GM18951 (cell line): ENCODE measurements around the gene ZNF511.
"Not testable (repeated sequence)": the region's sequence is repeated elsewhere in the genome, so short reads cannot be mapped to it uniquely, and the experiment has no call there.

Experiments used
- POLR2A ChIP-seq: IDR thresholded peaks from 4 replicates; pipeline ENCODE4 v1.6.1; 2011; ENCODE audit warnings: mild to moderate bottlenecking; ENCODE audit not compliant: insufficient read length, insufficient read depth; ENCODE audit errors: extremely low read depth
- in situ Hi-C: fragments of 300-500 bp; cut with MboI; formaldehyde crosslinking; loops from one replicate; pipeline ENCODE4 v1.12.0; 2022; ENCODE audit warnings: low sequenced_read_pairs, mixed read lengths, inconsistent platforms; ENCODE audit not compliant: unreplicated experiment

ZNF511 gene

DNA sequence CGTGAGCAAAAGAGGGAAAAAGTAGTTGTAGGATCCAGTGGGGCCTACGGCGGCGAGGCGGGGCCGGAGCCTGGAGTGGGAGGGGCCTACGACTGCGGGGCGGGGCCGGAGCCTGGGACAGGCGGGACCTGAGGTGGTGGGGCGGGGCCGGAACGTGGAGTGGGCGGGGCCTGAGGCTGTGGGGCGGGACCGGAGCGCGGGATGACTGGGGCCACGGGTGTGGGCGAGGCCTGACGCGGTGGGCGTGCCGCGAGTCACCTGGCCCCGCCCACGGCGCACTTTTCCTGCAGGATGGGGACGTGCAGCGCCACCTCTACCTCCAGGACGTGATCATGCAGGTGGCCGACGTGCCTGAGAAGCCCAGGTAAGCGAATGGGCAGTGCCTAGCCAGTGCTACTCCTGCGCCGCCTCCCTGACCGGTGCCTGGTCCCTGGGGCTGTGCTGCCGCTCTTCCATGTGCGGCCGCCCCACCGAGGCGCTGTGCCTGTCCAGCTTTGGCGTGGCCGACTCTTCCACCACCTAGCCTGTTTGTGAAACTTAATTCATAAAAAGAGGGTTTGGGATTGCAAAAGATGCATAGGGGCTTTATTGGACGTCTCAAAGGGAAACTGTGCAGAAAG is 496 bp downstream of the ZNF511 start:
- in situ Hi-C loops, result no loop called here
- TF ChIP-seq POLR2A, result no peak

DNA sequence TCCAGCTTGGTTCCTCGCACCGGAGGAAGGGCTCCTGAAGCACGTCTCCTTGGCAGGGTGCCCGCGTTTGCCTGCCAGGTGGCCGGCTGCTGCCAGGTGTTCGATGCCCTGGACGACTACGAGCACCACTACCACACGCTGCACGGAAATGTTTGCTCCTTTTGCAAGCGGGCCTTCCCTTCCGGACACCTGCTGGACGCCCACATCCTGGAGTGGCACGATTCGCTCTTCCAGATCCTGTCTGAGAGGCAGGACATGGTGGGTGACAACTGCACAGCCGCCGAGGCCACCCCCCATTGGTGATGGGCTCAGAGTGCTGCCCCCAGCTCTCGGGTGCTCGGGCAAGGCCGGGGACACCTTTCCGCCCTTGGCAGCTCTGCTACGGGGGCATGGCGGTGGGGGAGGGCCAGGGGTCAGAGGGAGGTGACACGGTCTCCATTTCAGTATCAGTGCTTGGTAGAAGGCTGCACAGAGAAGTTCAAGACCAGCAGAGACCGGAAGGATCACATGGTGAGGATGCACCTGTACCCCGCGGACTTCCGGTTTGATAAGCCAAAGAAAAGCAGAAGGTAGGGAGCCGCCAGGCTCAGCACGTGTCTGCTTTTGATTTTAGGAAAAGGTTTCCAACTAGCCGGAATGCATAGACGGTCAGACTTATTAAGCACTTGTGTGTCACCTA is 1.1 kb downstream of the ZNF511 start:
- in situ Hi-C loops, result no loop called here
- no peak for TF ChIP-seq POLR2A

DNA sequence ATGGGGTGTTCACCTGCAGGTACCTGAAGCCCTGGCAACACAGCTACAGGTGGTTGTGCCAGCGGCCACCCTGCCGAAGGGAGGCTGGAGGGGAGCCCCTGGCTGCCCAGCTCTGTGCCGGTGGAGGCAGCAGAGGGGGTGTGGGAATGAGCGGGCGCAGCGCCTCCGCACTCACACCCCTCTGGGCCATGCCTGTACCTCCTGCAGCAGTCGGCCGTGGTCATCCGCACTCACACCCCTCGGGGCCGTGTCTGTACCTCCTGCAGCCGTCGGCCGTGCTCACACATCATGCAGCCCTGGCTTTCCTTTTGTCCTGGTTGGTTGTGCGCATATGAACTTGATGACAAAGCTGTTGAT is 1.7 kb downstream of the ZNF511 start:
- in situ Hi-C loops, result no loop called here
- TF ChIP-seq POLR2A, result no peak

DNA sequence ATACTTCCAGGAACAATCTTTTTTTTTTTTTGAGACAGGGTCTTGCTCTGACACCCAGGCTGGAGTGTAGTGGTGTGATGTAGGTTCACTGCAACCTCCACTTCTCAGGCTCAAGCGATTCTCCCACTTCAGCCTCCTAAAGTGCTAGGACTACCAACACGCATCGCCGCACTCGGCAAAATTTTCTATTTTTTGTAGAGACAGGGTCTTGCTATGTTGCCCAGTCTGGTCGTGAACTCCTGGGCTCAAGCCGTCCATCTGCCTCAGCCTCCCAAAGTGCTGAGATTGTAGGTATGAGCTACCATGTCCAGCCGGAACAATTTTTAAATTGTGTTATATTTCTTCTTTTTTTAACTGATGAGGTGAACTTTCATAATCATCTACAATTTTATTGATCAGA is 2.1 kb downstream of the ZNF511 start:
- no peak for TF ChIP-seq POLR2A

DNA sequence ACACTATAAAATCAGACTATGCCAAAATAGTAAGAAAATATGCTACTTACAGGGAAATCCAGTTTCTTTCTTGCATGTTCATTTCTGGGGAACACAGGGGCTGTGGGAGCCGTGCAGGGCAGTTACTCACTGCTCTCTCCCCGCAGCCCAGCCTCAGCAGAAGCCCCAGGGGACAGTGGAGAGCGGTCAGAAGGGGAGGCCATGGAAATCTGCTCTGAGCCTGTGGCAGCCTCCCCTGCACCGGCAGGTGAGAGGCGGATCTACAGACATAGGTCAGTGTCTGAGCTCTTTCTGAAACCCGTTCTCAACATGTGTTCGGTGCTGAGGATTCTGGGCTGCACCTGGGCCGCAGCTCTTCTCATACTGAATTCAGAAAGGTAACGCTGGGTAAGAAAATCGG is 2.9 kb downstream of the ZNF511 start:
- no peak for TF ChIP-seq POLR2A
- in situ Hi-C loops, result no loop called here

More for the DNA sequence above, 2.1 kb downstream of the ZNF511 start:
- in situ Hi-C loops, result no loop called here

DNA sequence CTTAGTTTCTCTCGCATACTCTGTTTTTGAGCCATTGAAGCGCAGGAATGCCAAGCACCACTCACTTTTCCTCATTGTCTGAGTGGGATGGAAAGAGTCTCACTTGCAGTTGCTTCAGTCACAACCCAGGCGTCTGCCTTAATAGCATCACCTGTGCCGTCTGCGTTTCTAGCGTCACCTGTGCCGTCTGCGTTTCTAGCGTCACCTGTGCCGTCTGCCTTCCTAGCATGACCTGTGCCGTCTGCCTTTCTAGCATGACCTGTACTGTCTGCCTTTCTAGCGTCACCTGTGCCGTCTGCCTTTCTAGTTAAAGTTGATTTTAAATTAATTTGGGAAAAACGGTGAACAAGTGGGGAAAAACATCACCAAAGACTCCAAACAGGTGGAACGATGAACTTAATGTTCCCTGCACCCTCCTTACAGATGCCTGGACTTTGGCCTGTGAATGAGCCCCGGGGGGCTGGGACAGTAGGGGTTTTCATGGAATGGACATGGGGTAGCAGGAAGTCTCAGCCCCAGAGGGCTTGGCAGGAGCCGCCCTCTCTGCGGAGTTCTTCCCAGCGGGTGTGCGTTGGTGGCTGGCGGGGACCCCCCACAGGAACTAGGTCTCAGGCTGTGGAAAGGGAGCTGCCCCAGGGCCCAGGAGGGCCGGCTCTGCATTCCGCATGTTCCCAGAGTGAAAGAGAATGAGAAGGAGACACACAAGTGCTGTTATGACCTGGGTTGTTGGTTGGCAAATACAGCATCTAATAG is 3.5 kb downstream of the ZNF511 start:
- no peak for TF ChIP-seq POLR2A
- in situ Hi-C loops, result no loop called here

DNA sequence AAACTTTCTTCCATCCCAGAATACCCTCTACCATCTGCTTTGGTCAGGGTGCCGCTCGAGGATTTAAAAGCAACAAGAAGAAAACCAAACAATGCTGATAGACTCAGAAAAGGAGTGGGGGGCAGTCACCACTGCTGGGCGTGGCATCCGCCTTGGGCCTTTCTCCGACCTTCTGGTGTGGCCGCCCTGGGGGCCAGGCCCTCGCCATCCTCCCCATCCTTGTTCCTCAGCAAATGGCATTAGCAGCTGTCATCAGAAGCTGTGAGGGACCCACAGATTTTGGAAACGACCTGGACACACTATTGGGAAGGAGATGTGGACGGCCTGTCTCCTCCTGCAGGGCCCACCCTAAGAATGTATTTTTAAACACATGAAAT is 4.0 kb downstream of the ZNF511 start:
- no peak for TF ChIP-seq POLR2A
- in situ Hi-C loops, result no loop called here

DNA sequence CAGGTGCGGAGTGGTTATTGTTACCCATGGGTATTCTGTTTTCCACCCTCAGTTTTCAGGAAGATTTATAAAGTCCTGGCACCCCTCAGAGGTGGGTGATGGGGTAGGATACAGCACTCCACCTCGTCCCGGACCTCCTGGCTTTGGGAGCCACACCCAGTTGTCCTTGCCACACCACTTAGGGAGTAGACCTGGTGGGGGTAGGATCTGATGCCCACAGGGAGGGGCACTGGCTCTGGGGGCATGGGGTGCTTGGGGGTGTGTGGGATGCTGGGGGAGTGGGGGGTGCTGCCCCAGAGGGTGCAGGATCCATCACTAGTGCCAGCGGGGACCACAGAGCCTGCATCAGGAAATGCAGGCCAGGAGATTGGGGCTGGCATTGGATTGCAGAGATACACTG is 4.5 kb downstream of the ZNF511 start:
- in situ Hi-C loops, result no loop called here
- no peak for TF ChIP-seq POLR2A

DNA sequence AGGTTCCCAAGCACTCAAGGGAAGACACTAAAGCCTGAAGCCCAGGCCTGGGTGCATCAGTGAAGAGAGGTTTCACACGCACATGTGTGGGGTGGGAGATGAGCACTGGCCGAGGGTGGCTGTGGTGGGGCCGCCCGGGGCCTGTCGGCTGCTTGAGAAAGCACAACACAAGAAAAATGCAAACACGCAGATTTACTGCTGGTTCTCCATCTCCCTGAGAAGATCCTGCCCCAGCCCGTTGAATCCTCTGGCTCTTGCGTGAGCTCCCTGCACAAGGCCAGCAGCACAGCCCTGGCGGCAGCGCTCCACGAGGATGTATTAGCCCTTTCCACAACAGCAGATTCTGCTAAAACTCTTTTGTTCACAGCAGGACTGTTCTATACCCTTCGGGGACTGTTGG is 6.2 kb downstream of the ZNF511 start:
- no peak for TF ChIP-seq POLR2A
- in situ Hi-C loops, result no loop called here

DNA sequence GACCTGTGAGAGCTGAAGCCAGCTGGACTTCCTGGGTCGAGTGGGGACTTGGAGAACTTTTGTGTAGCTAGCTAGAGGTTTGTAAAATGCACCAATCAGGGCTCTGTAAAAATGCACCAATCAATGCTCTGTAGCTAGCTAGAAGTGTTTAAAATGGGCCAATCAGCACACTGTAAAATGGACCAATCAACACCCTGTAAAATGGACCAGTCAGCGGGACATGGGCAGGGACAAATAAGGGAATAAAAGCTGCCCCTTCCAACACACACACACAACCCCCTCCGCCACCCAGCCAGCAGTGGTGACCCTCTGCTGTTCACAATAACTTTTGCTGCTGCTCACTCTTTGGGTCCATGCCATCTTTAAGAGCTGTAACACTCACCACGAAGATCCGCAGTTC is 7.1 kb downstream of the ZNF511 start:
- in situ Hi-C loops, result no loop called here
- TF ChIP-seq POLR2A, result no peak

DNA sequence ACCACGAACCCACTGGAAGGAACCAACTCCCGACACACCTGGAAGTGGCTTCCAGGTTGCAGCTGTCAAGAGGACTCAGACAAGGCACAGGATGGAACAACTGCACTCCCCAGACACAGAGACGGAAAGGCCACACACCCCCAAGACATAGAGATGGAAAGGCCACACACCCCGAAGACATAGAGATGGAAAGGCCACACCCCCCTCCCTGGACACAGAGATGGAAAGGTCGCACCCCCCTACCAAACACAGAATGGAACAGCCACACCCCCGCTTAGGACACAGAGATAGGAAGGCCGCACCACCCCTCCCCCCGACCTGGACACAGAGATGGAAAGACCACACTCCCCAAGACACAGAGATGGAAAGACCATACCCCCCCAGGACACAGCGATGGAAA is 7.6 kb downstream of the ZNF511 start:
- no peak for TF ChIP-seq POLR2A
- in situ Hi-C loops, result no loop called here

DNA sequence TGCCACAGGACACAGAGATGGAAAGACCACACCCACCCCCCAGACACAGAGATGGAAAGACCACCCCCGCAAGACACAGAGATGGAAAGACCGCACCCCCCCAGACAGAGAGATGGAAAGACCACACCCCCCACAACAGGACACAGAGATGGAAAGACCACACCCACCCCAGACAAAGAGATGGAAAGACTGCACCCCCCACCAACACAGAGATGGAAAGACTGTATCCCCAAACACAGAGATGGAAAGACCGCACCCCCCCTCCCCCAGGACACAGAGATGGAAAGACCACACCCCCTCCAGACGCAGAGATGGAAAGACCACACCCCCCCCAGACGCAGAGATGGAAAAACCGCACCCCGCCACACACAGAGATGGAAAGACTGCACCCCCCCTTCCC is 8.0 kb downstream of the ZNF511 start:
- no peak for TF ChIP-seq POLR2A
- in situ Hi-C loops, result no loop called here

DNA sequence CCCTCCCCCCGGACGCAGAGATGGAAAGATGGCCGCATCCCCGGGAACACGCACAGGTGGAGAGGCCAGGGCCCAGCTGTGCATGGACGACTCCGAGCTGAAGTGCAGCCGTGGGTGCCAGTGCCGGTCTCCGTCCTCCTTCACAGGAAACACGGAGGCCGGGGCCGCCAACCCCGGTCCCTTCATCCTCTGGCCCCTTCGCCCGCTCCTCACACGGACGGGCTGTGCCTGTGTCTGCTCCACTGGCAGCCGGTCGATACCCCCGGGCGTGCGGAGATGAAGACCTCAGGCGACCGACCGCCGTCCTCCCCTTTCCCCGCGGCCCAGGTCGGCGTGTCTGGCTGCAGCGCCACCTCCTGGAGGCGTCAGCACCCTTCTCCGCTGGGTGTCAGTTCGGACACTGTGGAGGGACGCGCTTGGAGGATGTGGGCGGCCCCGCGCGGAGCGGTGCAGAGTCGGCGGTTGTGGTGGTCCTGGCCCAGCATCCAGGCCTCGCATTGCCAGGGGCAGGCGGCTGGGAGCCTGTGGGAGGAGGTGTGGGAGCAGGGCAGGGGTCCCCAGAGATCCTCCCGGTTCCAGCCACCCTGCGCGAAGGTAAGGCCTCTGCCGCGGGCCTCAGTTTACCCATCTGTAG is 9.9 kb downstream of the ZNF511 start:
- in situ Hi-C loops, result no loop called here
- no peak for TF ChIP-seq POLR2A

DNA sequence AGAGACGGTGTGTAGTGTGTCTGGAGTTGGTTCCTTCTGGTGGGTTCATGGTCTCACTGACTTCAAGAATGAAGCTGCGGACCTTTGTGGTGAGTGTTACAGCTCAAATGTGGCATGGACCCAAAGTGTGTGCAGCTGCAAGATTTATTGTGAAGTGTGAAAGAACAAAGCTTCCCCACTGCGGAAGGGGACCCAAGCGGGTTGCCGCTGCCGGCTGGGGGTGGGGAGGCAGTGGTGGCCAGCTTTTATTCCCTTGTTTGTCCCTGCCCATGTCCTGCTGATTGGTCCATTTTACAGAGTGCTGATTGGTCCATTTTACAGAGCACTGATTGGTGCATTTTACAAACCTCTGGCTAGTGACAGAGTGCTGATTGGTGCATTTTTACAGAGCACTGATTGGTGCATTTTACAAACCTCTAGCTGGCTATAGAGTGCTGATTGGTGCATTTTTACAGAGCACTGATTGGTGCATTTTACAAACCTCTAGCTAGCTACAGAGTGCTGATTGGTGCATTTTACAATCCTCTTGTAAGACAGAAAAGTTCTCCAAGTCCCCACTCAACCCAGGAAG is 12.2 kb downstream of the ZNF511 start:
- in situ Hi-C loops, result not testable (repeated sequence)

DNA sequence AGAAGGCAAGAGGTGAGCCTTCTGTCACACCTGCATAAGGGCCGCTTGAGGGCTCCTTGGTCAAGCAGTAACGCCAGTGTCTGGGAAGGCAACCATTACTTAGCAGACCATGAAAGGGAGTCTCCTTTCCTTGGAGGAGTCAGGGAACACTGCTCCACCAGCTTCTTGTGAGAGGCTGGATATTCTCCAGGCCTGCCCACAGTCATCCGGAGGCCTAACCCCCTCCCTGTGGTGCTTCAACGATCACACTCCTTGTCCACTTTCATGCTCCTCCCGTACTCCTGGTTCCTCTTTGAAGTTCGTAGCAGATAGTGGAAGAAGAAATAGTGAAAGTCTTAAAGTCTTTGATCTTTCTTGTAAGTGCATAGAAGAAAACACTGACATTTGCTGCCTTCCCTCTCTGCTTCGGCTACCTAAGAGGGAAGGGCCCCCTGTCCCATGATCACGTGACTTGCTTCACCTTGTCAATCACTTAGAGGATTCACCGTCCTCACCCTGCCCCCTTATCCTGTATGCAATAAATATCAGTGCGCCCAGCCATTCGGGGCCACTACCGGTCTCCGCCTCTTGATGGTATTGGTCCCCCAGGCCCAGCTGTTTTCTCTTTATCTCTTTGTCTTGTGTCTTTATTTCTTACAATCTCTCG is 13.5 kb downstream of the ZNF511 start:
- in situ Hi-C loops, result not testable (repeated sequence)
